HUDEP-2 (cell line): ENCODE results near the gene GBP6.
"Not testable (repeated sequence)": the region's sequence is repeated elsewhere in the genome, so short reads cannot be mapped to it uniquely, and the experiment has no call there.

Source experiments
- DNase-seq, 76 experiments: peaks; one replicate each; lab custom pipeline; 2025; ENCODE audit not compliant: unreplicated experiment in 76 of 76; lab: John Stamatoyannopoulos, UW

GBP6 gene

DNA sequence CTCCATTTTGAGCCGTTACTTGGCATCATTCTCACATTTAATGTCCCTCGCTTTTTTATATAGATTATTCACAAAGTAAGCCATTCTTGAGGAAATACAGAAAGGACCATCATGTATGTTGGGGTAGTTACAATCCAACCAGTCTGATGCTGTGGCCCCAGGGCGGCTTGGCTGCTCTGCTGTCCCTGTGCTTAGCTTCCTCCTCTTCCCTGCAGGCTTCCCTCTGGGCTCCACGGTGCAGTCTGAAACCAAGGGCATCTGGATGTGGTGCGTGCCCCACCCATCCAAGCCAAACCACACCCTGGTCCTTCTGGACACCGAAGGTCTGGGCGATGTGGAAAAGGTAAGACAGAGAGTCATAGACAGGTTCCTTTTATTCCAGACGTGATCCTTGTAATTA, 5.5 kb downstream of the GBP6 start:
- DNase-seq = no peak

DNA sequence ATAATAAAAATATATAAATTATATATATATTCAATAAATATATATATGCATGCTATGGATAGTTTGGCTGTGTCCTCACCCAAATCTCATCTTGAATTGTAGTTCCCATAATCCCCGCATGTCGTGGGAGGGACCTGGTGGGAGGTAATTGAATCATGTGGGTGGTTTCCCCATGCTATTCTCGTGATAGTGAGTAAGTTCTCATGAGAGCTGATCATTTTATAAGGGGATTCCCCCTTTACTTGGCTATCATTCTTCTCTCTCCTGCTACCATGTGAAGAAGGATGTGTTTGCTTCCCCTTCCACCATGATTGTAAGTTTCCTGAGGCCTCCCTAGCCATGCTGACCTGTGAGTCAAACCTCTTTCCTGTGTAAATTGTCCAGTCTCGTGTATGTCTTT, 10.0 kb downstream of the GBP6 start:
- not testable (repeated sequence) for DNase-seq

DNA sequence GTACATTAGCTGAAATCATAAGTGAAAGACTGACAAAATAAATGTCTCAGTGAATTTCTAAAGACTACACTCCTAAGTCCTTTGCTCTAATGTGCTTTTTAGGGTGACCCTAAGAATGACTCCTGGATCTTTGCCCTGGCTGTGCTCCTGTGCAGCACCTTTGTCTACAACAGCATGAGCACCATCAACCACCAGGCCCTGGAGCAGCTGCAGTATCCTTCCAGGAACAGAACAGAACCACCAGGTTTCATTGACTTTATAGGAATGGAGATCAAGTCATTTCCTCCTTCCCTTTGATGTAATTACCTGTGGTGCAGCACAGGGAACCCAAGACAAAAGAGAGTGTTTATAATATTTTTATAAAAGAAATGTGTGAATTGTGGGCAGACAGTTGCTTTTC, 14.1 kb downstream of the GBP6 start:
- DNase-seq = no peak

DNA sequence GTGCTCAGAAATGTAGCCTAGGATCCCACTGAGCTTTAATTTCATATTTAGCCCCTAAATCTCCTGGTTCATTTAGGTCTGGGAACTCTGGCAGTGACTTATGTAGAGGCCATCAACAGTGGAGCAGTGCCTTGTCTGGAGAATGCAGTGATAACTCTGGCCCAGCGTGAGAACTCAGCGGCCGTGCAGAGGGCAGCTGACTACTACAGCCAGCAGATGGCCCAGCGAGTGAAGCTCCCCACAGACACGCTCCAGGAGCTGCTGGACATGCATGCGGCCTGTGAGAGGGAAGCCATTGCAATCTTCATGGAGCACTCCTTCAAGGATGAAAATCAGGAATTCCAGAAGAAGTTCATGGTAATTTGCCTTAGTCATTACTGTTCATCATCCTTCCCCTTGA, 17.8 kb downstream of the GBP6 start:
- no peak for DNase-seq

DNA sequence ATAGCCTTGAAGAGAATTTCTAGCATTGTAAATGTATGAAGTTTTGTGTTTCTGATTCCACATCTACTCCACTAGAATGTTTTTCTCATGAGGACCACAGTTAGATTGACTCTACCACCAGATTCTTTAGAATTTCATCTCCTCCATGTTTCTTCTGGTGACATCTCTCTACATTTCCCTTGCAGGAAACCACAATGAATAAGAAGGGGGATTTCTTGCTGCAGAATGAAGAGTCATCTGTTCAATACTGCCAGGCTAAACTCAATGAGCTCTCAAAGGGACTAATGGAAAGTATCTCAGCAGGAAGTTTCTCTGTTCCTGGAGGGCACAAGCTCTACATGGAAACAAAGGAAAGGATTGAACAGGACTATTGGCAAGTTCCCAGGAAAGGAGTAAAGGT, 18.6 kb downstream of the GBP6 start:
- no peak for DNase-seq

- DNase-seq = no peak
Measured at GRCh38 chr1:89383185-89383584, 19.3 kb downstream of the GBP6 start.

DNA sequence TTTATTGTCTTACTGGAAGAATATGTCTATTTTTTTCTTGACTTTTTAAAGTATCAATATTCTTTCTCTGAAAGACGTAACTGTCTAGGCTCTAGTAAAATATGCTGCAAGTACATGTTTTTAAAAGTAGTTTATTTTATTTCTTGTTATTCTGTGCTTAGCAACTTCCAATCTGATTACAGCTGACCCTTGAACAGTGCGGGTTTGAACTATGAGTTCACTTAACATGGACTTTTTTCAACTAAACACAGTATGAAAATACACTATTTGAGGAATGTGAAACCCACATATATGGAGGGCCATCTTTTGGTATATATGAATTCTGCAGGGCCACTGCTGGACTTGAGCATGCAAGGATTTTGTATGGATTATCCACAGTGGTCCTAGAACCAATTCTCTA, 26.8 kb downstream of the GBP6 start:
- no peak for DNase-seq

GRCh38 chr1:89391686-89392085, 27.8 kb downstream of the GBP6 start:
- DNase-seq = no peak

DNA sequence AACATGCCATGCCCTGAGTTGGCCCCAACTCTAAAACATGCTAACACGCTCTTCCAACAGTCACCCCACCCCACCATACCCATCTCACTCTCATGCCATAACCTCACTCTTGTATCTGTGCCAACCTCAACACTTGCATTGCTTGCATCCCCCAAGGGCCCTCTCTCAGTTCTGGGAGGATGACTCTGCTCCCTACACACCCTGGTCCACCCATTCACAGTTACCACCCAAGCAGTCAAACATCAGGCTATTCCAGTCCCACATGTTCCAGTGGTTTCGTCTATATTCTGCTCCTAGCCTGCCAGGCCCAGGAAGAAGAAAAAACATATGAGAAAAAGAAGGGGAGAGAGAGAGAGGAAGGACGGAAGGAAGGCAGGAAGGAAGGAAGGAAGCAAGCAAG, 31.0 kb downstream of the GBP6 start:
- no peak for DNase-seq

GRCh38 chr1:89396902-89397301, 33.0 kb downstream of the GBP6 start:
- no peak for DNase-seq

DNA sequence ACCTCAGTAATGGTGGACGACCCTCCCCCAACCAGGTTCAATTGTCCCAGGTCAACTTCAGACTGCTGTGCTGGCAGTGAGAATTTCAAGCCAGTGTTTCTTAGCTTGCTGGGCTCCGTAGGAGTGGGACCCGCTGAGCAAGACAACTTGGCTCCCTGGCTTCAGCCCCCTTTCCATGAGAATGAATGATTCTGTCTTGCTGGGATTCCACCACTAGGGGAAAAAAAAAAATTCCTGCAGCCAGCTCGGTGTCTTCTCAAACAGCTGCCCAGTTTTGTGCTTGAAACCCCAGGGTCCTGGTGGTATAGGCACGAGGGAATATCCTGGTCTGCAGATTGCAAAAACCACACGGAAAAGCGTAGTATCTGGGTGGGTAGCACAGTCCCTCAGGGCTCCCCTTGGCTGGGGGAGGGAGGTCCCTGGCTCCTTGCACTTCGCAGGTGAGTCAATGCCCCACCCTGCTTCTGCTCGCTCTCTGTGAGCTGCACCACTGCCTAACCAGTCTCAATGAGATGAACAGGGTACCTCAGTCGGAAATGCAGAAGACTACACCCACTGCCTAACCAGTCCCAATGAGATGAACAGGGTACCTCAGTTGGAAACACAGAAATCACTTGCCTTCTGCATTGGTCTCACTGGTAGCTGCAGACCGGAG, 41.5 kb downstream of the GBP6 start:
- no peak for DNase-seq

GRCh38 chr1:89407360-89407759, 43.5 kb downstream of the GBP6 start:
- DNase-seq = no peak

GRCh38 chr1:89407768-89408167, 43.9 kb downstream of the GBP6 start:
- DNase-seq = not testable (repeated sequence)

GRCh38 chr1:89425056-89425455, 61.2 kb downstream of the GBP6 start:
- DNase-seq = no peak

DNA sequence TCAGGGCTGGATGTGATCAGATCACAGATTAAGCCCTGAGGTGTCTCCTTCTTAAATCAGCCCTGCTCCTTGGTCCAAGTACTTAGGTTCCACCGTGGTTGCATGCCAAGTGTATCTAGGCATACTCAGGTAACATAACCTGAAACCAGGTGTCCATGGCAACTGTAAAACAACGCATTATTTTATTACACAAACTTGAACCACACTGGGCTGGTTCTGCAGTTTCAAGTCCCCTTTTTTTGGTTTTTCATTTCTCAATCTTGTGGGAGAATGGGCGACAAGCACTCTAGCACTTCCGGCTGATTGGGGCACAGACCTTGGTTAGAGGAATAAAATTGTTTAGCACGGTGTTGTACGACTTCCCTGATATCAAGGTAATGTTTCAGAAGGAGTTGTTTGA, 65.2 kb downstream of the GBP6 start:
- no peak for DNase-seq

DNA sequence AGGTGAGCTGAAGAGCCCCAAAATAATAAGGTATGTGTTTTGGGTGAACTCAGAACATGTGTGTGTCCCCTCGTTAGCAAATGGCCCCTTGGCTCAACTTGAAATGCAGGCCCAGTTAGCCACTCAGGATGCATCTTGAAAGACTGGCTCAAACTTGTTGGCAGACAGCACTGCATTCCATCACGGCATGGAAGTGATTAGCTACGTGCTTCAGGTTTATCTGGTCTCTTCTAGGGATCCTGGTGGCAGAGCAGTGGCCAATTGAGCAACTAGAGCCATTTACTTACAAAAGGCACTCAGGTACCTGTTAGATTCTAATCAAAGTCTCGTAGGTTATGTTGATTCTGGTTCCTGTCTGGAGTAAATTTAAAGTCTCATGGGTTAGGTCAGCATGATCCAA, 65.8 kb downstream of the GBP6 start:
- DNase-seq = not testable (repeated sequence)

DNA sequence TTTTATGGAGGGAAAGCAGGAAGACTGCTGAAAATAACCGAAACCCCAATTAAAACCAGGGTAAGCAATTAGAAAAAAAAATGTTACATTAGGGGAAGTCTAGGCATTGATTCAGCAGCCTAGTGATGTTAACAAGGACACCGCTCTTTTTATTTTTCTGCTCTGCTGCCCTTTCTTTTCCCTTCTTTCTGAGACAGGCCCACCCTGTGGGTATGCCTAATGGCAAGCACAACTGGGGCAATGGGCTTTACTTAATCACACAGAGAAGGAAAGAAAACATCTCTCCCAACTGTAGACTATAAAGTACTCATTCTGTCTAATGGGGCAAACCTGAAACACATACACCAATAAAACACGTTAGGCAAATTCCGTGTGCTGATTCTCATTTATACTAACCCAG, 69.6 kb downstream of the GBP6 start:
- DNase-seq = no peak

- DNase-seq = not testable (repeated sequence)
Measured at GRCh38 chr1:89434058-89434780, 70.4 kb downstream of the GBP6 start.
